ENCODE data around the gene LMBRD1. TPM values are rescaled to one million over a fixed set of nuclear protein-coding genes. Genes with fewer than 3 reads are reported as not detected.

Gene LMBRD1
- total and polyA plus RNA-seq, 2 experiments from 2014 or later = 36.7 to 42.0 TPM

DNA sequence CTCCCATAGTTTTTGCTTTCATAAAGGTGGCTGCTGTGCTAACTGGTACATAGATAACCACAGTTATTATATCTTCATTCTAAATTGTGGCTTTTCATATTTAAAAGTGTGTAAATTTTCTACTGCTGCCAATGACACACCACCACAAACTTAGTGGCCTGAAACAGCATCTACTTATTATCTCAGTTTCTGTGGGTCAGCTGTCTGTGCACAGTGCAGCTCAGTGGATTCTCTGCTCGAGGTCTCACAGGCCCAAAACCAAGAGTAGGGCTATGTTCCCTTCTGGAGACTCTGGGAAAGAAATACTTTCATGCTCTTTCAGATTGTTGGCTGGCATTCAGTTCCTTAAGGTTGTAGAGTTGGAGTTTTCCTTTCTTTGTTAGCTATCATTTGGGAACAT is 90.1 kb downstream of the LMBRD1 start:
- H3K27me3 ChIP-seq (replicated peaks; ENCODE audit: insufficient read depth) = no peaks in the 10 kb centered on the region
- TF ChIP-seq EZH2phosphoT487 (IDR thresholded peaks at IDR 0.05; ENCODE audit: insufficient read depth, low read depth) (no peak), EZH2 (IDR thresholded peaks at IDR 0.05; ENCODE audit: insufficient read depth, poor library complexity, severe bottlenecking) (no peak)
- DNase-seq = no peak
- H3K9me3 ChIP-seq (ENCODE audit: low read depth) = no peaks in the 10 kb centered on the region
- H3F3A ChIP-seq (ENCODE audit: insufficient read depth) = no peaks in the 10 kb centered on the region
- WGBS, 2 experiments (ENCODE audit: low coverage in 1 of 2, low lambda C conversion rate in 2 of 2, missing lambda C conversion rate in 2 of 2) = 91% methylated on average over 1 of the region's 1 CpG
- no peaks in the 10 kb centered on the region for H4K20me1 ChIP-seq (ENCODE audit: insufficient read depth)
- H2AFZ ChIP-seq = no peak overlapping the region
- in situ Hi-C loops (cut with MboI) = no loop called here
- H3K79me2 ChIP-seq (ENCODE audit: insufficient read depth) = no peaks in the 10 kb centered on the region
- no peak overlapping the region for H3K9ac ChIP-seq
- no peaks in the 10 kb centered on the region for H3K36me3 ChIP-seq (ENCODE audit: low read depth)
- H3K9me2 ChIP-seq (ENCODE audit: insufficient read depth) = no peaks in the 10 kb centered on the region
- 0 out of 2 replicates have a peak, but pooled peaks cover 3% of the 10 kb centered on the region for H3K4me1 ChIP-seq (ENCODE audit: insufficient read depth)
- no peak overlapping the region for H3K4me3 ChIP-seq
- no peak overlapping the region for H3K4me2 ChIP-seq (ENCODE audit: unreplicated experiment)
- no peak overlapping the region for H3K27ac ChIP-seq

DNA sequence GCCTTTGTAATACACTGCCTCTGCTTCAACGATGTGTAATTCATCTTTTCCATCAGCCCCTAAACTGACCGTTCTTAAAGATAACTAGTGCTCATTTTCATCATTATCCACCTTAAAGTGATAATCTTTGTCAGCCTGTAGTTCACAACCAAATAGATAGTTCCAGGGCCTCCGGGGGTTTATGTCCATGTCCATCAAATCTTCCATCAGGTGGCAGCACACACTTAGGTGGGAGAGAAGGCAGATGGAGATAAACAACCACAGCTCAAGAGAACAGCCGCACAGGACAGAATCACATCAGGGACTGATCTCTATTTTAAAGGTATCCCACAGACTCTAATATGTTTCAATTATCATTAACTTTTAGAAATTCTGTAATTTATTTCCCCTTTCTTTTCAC is 90.9 kb downstream of the LMBRD1 start:
- in situ Hi-C loops (cut with MboI) = no loop called here
- no peaks in the 10 kb centered on the region for H3K79me2 ChIP-seq (ENCODE audit: insufficient read depth)
- no peak overlapping the region for H3K4me3 ChIP-seq
- no peaks in the 10 kb centered on the region for H3K9me3 ChIP-seq (ENCODE audit: low read depth)
- no peak overlapping the region for H2AFZ ChIP-seq
- no peak overlapping the region for H3K4me2 ChIP-seq (ENCODE audit: unreplicated experiment)
- H3K4me1 ChIP-seq (ENCODE audit: insufficient read depth) = 0 out of 2 replicates have a peak, but pooled peaks cover 3% of the 10 kb centered on the region
- H3K27me3 ChIP-seq (replicated peaks; ENCODE audit: insufficient read depth) = no peaks in the 10 kb centered on the region
- no peaks in the 10 kb centered on the region for H4K20me1 ChIP-seq (ENCODE audit: insufficient read depth)
- no peak overlapping the region for H3K27ac ChIP-seq
- no peak overlapping the region for H3K9ac ChIP-seq
- H3K9me2 ChIP-seq (ENCODE audit: insufficient read depth) = no peaks in the 10 kb centered on the region
- DNase-seq = no peak
- H3K36me3 ChIP-seq (ENCODE audit: low read depth) = no peaks in the 10 kb centered on the region
- 98 to 100% methylated on average over 4 of the region's 4 CpGs for WGBS, 2 experiments (ENCODE audit: low coverage in 1 of 2, low lambda C conversion rate in 2 of 2, missing lambda C conversion rate in 2 of 2)
- no peaks in the 10 kb centered on the region for H3F3A ChIP-seq (ENCODE audit: insufficient read depth)
- TF ChIP-seq EZH2 (IDR thresholded peaks at IDR 0.05; ENCODE audit: insufficient read depth, poor library complexity, severe bottlenecking) = no peak
- no peak for TF ChIP-seq EZH2phosphoT487 (IDR thresholded peaks at IDR 0.05; ENCODE audit: insufficient read depth, low read depth)

DNA sequence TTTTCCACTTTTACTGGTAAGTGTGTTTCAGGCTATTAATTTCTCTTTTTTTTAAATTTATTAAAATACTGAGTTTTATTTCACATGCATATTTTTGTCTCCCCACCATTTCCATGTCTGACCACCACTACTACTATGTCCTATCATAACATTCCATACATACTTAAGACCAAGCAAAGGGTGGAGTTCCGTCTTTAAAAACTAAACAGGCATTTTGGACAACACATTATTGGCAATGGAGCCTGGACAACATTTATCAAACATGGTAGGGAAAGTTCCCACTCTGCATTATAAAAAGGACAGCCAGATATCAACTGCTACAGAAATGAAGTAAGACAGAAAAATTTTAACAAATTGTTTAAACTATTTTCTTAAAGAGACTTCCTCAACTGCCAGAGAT is 91.9 kb downstream of the LMBRD1 start:
- Histone ChIP-seq H3F3A (ENCODE audit: insufficient read depth) (no peaks in the 10 kb centered on the region), H3K9ac (no peak overlapping the region), H3K9me2 (ENCODE audit: insufficient read depth) (no peaks in the 10 kb centered on the region), H3K36me3 (ENCODE audit: low read depth) (no peaks in the 10 kb centered on the region), H3K4me2 (ENCODE audit: unreplicated experiment) (no peak overlapping the region), H4K20me1 (ENCODE audit: insufficient read depth) (no peaks in the 10 kb centered on the region), H3K27ac (no peak overlapping the region), H3K27me3 (replicated peaks; ENCODE audit: insufficient read depth) (no peaks in the 10 kb centered on the region), H3K79me2 (ENCODE audit: insufficient read depth) (no peaks in the 10 kb centered on the region), H3K4me3 (no peak overlapping the region), H2AFZ (no peak overlapping the region), H3K9me3 (ENCODE audit: low read depth) (no peaks in the 10 kb centered on the region), H3K4me1 (ENCODE audit: insufficient read depth) (0 out of 2 replicates have a peak, but pooled peaks cover 3% of the 10 kb centered on the region)
- DNase-seq = no peak
- no peak for TF ChIP-seq EZH2 (IDR thresholded peaks at IDR 0.05; ENCODE audit: insufficient read depth, poor library complexity, severe bottlenecking)
- no peak for TF ChIP-seq EZH2phosphoT487 (IDR thresholded peaks at IDR 0.05; ENCODE audit: insufficient read depth, low read depth)
- in situ Hi-C loops (cut with MboI) = no loop called here
- 74 to 77% methylated on average over 1 of the region's 1 CpG for WGBS, 2 experiments (ENCODE audit: low coverage in 1 of 2, low lambda C conversion rate in 2 of 2, missing lambda C conversion rate in 2 of 2)

GRCh38 chr6:69699655-69700054 is 97.2 kb downstream of the LMBRD1 start:
- no peaks in the 10 kb centered on the region for H3K27me3 ChIP-seq (replicated peaks; ENCODE audit: insufficient read depth)
- no peak overlapping the region for H2AFZ ChIP-seq
- in situ Hi-C loops (cut with MboI) = no loop called here
- H3F3A ChIP-seq (ENCODE audit: insufficient read depth) = no peaks in the 10 kb centered on the region
- peaks cover 11% of the 10 kb centered on the region for H3K4me1 ChIP-seq (ENCODE audit: insufficient read depth)
- H3K36me3 ChIP-seq (ENCODE audit: low read depth) = 0 out of 2 replicates have a peak, but pooled peaks cover 2% of the 10 kb centered on the region
- DNase-seq = no peak
- H3K27ac ChIP-seq = no peak overlapping the region
- H3K79me2 ChIP-seq (ENCODE audit: insufficient read depth) = no peaks in the 10 kb centered on the region
- H3K4me3 ChIP-seq = no peak overlapping the region
- no peaks in the 10 kb centered on the region for H4K20me1 ChIP-seq (ENCODE audit: insufficient read depth)
- H3K9me2 ChIP-seq (ENCODE audit: insufficient read depth) = no peaks in the 10 kb centered on the region
- TF ChIP-seq EZH2phosphoT487 (IDR thresholded peaks at IDR 0.05; ENCODE audit: insufficient read depth, low read depth) (no peak), EZH2 (IDR thresholded peaks at IDR 0.05; ENCODE audit: insufficient read depth, poor library complexity, severe bottlenecking) (no peak)
- H3K9ac ChIP-seq = no peak overlapping the region
- H3K9me3 ChIP-seq (ENCODE audit: low read depth) = no peaks in the 10 kb centered on the region
- H3K4me2 ChIP-seq (ENCODE audit: unreplicated experiment) = no peak overlapping the region

- 0 out of 2 replicates have a peak, but pooled peaks cover 2% of the 10 kb centered on the region for H3K36me3 ChIP-seq (ENCODE audit: low read depth)
- no peak overlapping the region for H3K27ac ChIP-seq
- WGBS, 2 experiments (ENCODE audit: low coverage in 1 of 2, low lambda C conversion rate in 2 of 2, missing lambda C conversion rate in 2 of 2) = 65 to 72% methylated on average over 2 of the region's 2 CpGs
- DNase-seq = peak; percentile 15
- H3K9me3 ChIP-seq (ENCODE audit: low read depth) = no peaks in the 10 kb centered on the region
- H3K9me2 ChIP-seq (ENCODE audit: insufficient read depth) = no peaks in the 10 kb centered on the region
- in situ Hi-C loops (cut with MboI) = no loop called here
- H4K20me1 ChIP-seq (ENCODE audit: insufficient read depth) = no peaks in the 10 kb centered on the region
- no peaks in the 10 kb centered on the region for H3K27me3 ChIP-seq (replicated peaks; ENCODE audit: insufficient read depth)
- TF ChIP-seq EZH2 (IDR thresholded peaks at IDR 0.05; ENCODE audit: insufficient read depth, poor library complexity, severe bottlenecking) (no peak), EZH2phosphoT487 (IDR thresholded peaks at IDR 0.05; ENCODE audit: insufficient read depth, low read depth) (no peak)
- H3K9ac ChIP-seq = no peak overlapping the region
- H3F3A ChIP-seq (ENCODE audit: insufficient read depth) = peaks cover 7% of the 10 kb centered on the region; the same call in 1 of the 2 replicates
- H3K4me1 ChIP-seq (ENCODE audit: insufficient read depth) = peaks cover 27% of the 10 kb centered on the region
- no peak overlapping the region for H2AFZ ChIP-seq
- no peak overlapping the region for H3K4me2 ChIP-seq (ENCODE audit: unreplicated experiment)
- no peak overlapping the region for H3K4me3 ChIP-seq
- H3K79me2 ChIP-seq (ENCODE audit: insufficient read depth) = no peaks in the 10 kb centered on the region
Observed at GRCh38 chr6:69696273-69696672, 100.5 kb downstream of the LMBRD1 start.
